Stimulated activated CD8-positive, alpha-beta memory T cell treated with anti-CD3 and anti-CD28 coated beads, Interleukin-12 subunit alpha, Interleukin-12 subunit beta, amount 100 ng/mL, for 24 hours (primary cell): ENCODE data around the gene SP2.

Source experiments
- DNase-seq: peaks from one replicate; pipeline ENCODE4 v3.0.0-alpha.2; 2020; ENCODE audit errors: extremely low read depth

Gene SP2

GRCh38 chr17:47973541-47973940 lies 77.5 kb downstream of the SP2 start:
- no peak for DNase-seq

- no peak for DNase-seq
Measured at GRCh38 chr17:47975189-47975822, 79.3 kb downstream of the SP2 start.

- DNase-seq: no peak
Measured at GRCh38 chr17:47975823-47976205, 79.8 kb downstream of the SP2 start.

GRCh38 chr17:47978324-47978723 lies 82.3 kb downstream of the SP2 start:
- no peak for DNase-seq
